HG03060 (cell line): ENCODE results near the gene FSTL4.

Experiments
- ATAC-seq: cut with Tn5 transposase; IDR thresholded peaks from one replicate; pipeline ENCODE4 v1.9.1; 2021; ENCODE audit warnings: low read depth, moderate number of reproducible peaks; ENCODE audit not compliant: unreplicated experiment

FSTL4 gene

GRCh38 chr5:133164759-133165158 lies 447.6 kb downstream of the FSTL4 start:
- no peak for ATAC-seq

DNA sequence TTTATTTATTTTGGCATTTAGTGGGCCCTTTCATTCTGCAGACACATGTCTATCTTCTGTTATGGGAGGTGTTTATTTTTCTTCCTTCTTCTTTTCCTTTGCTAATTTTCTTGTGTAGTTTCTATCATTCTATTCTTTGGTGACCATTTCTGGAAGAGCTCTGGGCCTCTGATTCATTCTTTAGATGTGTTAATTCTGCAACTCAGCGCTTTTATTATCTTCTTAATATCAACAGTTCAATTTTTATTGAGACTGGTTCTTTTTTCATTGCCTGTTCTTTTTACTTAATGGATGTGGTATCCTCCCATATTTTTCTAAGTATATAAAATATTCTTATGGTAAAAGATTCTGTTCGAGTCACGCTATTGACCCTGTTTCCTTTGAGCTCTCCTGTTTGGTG lies 448.5 kb downstream of the FSTL4 start:
- ATAC-seq: no peak

DNA sequence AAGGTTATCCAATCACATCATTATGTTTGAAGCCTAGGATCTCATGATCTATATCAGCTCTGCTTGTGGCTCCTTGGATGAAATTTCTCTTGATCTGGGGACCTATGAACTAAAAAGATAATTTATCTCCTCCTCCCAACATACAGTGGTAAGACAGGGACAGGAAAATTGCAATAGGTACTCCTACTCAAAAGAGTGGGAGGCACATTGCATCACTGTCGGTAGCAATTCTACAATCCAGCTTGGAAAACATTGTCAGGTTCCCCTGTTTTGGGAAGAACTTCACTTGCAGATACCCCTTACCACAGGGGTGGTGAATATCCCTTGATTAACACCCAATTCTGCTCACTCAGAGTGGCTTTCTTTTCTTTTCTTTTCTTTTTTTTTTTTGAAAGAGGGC lies 452.8 kb downstream of the FSTL4 start:
- ATAC-seq: no peak

DNA sequence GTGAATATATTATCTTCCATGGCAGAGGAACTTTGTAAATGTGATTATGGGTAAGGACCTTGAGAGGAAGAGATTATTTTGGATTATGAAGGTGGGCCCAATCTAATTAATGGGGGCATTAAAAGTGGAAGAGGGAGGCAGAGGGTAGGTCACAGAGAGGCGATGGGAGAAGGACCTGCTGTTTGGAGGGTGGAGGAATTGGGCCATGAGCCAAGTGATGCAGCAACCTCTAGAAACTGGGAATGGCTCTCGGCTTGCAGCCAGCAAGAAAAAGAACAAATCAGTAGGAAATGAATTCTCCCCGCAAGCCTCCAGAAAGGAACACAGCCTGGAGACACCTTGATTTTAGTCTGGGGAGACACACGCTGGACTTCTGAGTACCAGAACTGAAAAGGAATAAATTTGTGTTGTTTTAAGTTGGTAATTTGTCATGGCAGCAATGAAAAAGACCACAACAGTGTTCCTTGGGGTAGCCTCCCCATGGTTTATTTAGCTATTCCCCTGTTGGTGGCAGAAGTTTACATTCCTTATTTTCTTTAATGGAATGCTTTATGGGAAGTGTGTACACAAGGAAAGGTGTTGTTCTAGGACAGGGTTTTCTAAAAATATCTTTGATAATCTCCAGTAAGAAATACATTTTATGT lies 456.9 kb downstream of the FSTL4 start:
- ATAC-seq: no peak

DNA sequence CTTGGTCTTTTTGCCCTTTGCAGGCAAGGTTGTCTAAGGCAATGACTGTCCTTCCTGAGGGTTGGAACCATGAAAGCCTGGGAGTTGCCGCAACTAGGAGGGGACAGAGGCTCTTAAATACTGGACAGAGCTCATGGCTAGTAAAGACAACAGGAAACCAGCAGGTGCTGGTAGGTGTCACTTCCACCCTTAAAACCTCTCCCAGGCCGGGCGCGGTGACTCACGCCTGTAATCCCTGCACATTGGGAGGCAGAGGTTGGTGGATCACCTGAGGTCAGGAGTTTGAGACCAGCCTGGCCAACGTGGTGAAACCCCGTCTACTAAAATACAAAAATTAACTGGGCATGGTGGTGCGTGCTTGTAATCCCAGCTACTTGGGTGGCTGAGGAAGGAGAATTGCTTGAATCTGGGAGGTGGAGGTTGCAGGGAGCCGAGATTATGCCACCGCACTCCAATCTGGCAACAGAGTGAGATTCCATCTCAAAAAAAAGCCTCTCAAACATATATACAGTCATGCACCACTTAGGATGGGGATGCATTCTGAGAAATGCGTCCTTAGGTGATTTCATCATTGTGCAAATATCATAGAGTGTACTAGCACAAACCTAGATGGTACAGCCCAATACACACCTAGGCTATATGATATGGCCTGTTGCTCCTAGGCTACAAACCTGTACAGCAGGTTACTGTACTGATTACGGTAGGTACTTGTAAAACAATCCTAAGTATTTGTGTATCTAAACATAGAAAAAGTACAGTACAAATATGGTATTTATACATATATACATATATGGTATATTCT lies 457.9 kb downstream of the FSTL4 start:
- no peak for ATAC-seq

- no peak for ATAC-seq
Observed at GRCh38 chr5:133150909-133151544, 461.3 kb downstream of the FSTL4 start.

GRCh38 chr5:133149345-133149744 lies 463.0 kb downstream of the FSTL4 start:
- ATAC-seq: no peak

DNA sequence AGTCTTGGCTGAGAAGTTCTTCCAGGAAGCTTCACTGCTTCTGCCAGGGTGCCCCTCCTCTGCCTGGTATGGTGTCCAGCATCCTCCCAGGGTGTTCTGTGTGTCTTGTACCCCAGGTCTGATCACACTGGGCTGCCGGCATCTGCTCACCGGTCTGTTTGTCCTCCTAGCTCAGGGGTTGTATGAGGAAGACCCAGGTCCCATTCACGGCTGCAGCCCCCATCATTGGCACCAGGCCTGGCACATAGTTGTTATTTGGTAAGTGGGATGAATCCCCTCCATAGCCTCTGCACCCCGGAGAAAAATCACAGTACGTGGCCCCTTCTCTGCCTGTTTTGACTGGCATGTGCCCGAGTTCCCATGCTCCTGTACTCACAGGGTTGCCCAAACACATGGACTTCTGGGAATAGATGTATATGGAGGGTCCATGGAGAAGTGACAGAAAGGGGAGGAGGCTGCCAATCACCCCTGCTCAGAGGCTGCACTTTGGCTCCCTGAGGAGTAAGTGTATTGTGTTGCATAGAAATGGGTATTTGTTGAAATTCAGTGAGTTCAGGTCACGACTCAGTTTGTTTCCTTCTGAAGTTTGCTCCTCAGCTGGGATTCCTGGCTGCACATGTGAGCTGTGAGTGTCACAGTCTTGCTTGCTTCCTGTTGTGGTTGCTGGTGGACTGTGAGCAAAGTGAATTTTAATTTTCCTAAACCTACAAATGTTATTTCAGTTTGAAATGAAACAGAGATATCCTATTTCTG lies 464.4 kb downstream of the FSTL4 start:
- no peak for ATAC-seq

DNA sequence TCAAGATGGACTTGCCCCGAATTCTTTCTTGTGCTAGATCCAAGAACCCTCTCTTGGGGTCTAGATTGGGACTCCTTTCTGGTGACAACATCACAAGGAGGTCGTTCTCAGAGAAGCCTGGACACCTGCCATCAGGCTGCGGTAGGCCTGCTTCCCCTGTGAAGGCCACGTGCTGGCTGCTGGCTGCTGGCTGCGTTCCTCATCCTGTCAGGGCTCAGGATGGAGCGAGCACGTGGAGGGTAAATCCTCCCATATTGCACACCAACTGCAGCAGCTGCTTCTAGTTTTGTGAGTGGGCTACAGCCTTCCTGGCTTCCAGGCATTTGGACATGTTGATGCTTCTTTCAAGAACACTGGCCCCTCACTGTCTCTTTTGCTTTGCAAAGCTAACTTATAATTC lies 464.9 kb downstream of the FSTL4 start:
- ATAC-seq: no peak
